ENCODE results near the gene S100A7.

Gene S100A7

GRCh38 chr1:153493343-153493960 lies 33.0 kb upstream of the S100A7 start:
- Histone ChIP-seq H3K27me3 (replicated peaks) (no peaks in the 10 kb centered on the region), H3K27ac (no peak overlapping the region), H3K36me3 (replicated peaks) (no peaks in the 10 kb centered on the region), H3K4me3 (ENCODE audit: low read depth, low read length) (no peak overlapping the region)
- in situ Hi-C loops (cut with HindIII; ENCODE audit: low pct_ligation_motif_present, low sequenced_read_pairs): loop anchor here (25.0 kb wide), 1 partner anchor 131 kb away; the partner anchor contains the start of gene S100A9
- no peak for TF ChIP-seq CTCF (IDR thresholded peaks at IDR 0.05; ENCODE audit: low read depth, low read length, missing control alignments)
- DNase-seq: no peak

- no peaks in the 10 kb centered on the region for H3K36me3 ChIP-seq (replicated peaks)
- no peaks in the 10 kb centered on the region for H3K27me3 ChIP-seq (replicated peaks)
- TF ChIP-seq CTCF (IDR thresholded peaks at IDR 0.05; ENCODE audit: low read depth, low read length, missing control alignments): no peak
- peak; percentile 83 for DNase-seq
- H3K27ac ChIP-seq: peak overlapping the region; percentile 58
- in situ Hi-C loops (cut with HindIII; ENCODE audit: low pct_ligation_motif_present, low sequenced_read_pairs): loop anchor here (25.0 kb wide), 1 partner anchor 128 kb away; the partner anchor contains the start of gene S100A9
- H3K4me3 ChIP-seq (ENCODE audit: low read depth, low read length): no peak overlapping the region
Measured at GRCh38 chr1:153490272-153491051, 30.0 kb upstream of the S100A7 start.

- in situ Hi-C loops (cut with HindIII; ENCODE audit: low pct_ligation_motif_present, low sequenced_read_pairs): loop anchor here (25.0 kb wide), 1 partner anchor 126 kb away; the partner anchor contains the start of gene S100A9
- DNase-seq: no peak
- no peak for TF ChIP-seq CTCF (IDR thresholded peaks at IDR 0.05; ENCODE audit: low read depth, low read length, missing control alignments)
- no peaks in the 10 kb centered on the region for H3K36me3 ChIP-seq (replicated peaks)
- no peak overlapping the region for H3K27ac ChIP-seq
- H3K27me3 ChIP-seq (replicated peaks): no peaks in the 10 kb centered on the region
- H3K4me3 ChIP-seq (ENCODE audit: low read depth, low read length): no peak overlapping the region
Measured at GRCh38 chr1:153488731-153489130, 28.3 kb upstream of the S100A7 start.

- in situ Hi-C loops (cut with HindIII; ENCODE audit: low pct_ligation_motif_present, low sequenced_read_pairs): loop anchor here (25.0 kb wide), 1 partner anchor 125 kb away; the partner anchor contains the start of gene S100A9
- no peak for DNase-seq
- H3K27ac ChIP-seq: no peak overlapping the region
- TF ChIP-seq CTCF (IDR thresholded peaks at IDR 0.05; ENCODE audit: low read depth, low read length, missing control alignments): no peak
- H3K27me3 ChIP-seq (replicated peaks): no peaks in the 10 kb centered on the region
- no peak overlapping the region for H3K4me3 ChIP-seq (ENCODE audit: low read depth, low read length)
- H3K36me3 ChIP-seq (replicated peaks): no peaks in the 10 kb centered on the region
Measured at GRCh38 chr1:153487707-153488106, 27.3 kb upstream of the S100A7 start.

- no peak for DNase-seq
- H3K4me3 ChIP-seq (ENCODE audit: low read depth, low read length): no peak overlapping the region
- H3K27me3 ChIP-seq (replicated peaks): no peaks in the 10 kb centered on the region
- H3K36me3 ChIP-seq (replicated peaks): no peaks in the 10 kb centered on the region
- no peak overlapping the region for H3K27ac ChIP-seq
- no peak for TF ChIP-seq CTCF (IDR thresholded peaks at IDR 0.05; ENCODE audit: low read depth, low read length, missing control alignments)
- in situ Hi-C loops (cut with HindIII; ENCODE audit: low pct_ligation_motif_present, low sequenced_read_pairs): loop anchor here (25.0 kb wide), 1 partner anchor 124 kb away; the partner anchor contains the start of gene S100A9
Measured at GRCh38 chr1:153485863-153486262, 25.4 kb upstream of the S100A7 start.
